HG02938 (cell line): ENCODE measurements around the gene CNP.
A peak's percentile ranks its signal among the peaks of the same experiment; 100 is the strongest.
"Not testable (repeated sequence)": the region's sequence is repeated elsewhere in the genome, so short reads cannot be mapped to it uniquely, and the experiment has no call there.

Source experiments
- ATAC-seq: cut with Tn5 transposase; IDR thresholded peaks from one replicate; pipeline ENCODE4 v1.9.1; 2021; ENCODE audit warnings: mild to moderate bottlenecking, moderate library complexity; ENCODE audit not compliant: unreplicated experiment

Gene CNP

GRCh38 chr17:42001729-42002128 is 35.1 kb downstream of the CNP start:
- no peak for ATAC-seq

- ATAC-seq, result no peak
Observed at GRCh38 chr17:42002175-42002791, 35.7 kb downstream of the CNP start.

DNA sequence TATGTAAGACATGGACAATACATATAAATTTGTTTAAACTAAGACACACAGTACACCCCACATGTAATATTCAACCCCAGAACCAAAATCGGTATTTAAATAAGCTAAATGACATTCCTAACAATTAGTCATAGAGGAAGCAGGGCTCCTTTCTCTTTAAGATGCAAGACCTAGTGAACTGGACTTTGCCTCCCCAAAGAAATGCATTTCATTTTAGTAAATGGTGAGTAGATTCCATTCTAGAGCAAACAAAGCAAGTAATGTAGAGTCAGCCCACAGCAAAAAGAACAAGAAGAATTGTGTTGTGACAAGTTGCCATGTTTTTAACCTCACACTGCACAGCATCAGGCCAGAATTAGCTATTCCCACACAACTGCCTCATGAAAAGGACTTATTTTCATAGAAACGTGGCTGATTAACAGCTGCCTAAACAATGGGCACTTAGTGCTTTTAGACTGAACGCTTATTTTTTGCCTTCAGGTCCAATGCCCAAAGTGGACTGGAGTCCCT is 36.3 kb downstream of the CNP start:
- no peak for ATAC-seq

GRCh38 chr17:42005166-42005565 is 38.6 kb downstream of the CNP start:
- no peak for ATAC-seq

DNA sequence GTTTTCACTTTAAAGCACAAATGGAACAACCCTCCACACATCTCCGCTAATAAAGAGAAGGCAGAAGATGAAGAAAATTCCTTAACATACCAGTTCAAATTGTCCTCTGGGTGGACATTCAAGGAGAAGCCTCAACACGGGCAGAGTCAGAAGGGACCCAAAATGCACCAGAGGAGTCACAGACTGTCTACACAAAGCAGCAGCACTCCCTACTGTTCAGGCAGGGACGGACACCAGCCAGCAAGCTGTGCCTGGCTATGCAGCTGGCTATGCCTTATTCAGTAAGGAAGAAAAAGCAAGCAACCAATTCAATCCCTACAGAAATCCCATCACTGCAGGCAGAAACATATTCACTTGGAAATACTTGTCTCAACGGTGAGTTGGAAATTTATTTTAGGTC is 42.6 kb downstream of the CNP start:
- ATAC-seq, result no peak

DNA sequence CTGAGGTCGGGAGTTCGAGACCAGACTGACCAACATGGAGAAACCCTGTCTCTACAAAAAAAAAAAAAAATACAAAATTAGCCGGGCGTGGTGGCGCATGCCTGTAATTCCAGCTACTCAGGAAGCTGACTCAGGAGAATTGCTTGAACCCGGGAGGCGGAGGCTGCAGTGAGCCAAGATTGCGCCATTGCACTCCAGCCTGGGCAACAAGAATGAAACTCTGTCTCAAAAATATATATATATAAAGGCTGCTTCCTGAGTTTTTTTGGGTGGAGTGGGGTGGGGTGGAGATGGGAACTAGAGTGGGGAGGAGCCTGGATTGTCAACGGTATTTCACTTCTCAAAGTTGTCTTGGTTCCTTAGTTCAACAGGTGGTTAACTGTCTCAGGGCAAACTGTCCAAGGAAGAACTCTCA is 43.7 kb downstream of the CNP start:
- not testable (repeated sequence) for ATAC-seq

GRCh38 chr17:42010898-42011516 is 44.4 kb downstream of the CNP start:
- no peak for ATAC-seq

GRCh38 chr17:42012363-42012762 is 45.8 kb downstream of the CNP start:
- ATAC-seq, result not testable (repeated sequence)

DNA sequence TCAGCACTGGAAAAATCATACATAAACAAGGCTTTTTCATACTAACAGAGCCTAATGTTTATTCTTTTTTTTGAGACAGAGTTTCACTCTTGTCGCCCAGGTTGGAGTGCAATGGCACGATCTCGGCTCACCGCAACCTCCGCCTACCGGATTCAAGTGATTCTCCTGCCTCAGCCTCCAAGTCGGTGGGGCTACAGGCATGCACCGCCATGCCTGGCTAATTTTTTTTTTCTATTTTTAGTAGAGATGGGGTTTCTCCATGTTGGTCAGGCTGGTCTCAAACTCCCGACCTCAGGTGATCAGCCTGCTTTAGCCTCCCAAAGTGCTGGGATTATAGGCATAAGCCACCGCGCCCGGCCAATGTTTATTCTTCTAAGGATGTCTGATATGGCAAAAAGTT is 47.1 kb downstream of the CNP start:
- not testable (repeated sequence) for ATAC-seq

DNA sequence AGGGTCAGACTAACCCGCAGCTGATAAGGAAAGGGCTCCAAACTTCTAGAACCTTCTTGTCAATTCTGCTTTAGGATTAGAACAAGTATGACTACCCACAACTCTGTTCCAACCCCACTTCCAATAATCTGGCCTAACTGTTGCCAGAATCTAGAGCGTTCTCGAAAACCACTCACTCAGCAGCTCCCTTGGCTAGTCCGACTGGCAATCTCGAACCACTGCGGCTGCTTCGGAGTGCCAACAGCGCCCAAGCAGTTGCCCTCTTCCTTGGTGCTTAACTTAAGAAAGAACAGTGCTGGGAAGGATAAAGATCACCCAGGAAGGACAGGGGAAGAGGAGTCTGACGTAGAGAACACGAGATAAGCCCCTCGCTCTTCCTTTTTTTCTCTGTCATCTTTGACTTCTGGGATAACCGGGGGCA is 49.8 kb downstream of the CNP start:
- ATAC-seq, result no peak

- ATAC-seq, result peak; percentile 67
Observed at GRCh38 chr17:42016941-42017865, 50.6 kb downstream of the CNP start, which contains the start of gene DNAJC7. TSS of gene DNAJC7 (minus strand) at chr17:42017439. CDS start at chr17:42017416, 23 bp downstream.

DNA sequence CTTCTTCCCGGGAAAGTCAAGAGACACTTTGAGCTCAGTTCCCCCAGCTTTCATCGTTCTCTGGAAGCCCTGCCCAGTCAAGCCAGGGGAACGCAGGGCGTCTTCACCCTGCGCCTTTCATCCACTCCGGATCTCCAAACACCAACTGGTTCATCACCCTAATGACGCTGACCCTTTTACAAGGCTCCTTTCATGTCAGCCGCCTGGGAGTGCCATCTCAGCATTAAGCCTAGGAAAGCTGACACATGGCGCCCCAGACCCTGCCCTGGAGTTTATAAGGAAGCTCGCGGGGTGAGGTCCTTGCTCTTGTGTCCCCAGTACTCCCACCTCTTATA is 51.2 kb downstream of the CNP start:
- ATAC-seq, result no peak

- ATAC-seq, result no peak
Observed at GRCh38 chr17:42018339-42018738, 51.7 kb downstream of the CNP start.

DNA sequence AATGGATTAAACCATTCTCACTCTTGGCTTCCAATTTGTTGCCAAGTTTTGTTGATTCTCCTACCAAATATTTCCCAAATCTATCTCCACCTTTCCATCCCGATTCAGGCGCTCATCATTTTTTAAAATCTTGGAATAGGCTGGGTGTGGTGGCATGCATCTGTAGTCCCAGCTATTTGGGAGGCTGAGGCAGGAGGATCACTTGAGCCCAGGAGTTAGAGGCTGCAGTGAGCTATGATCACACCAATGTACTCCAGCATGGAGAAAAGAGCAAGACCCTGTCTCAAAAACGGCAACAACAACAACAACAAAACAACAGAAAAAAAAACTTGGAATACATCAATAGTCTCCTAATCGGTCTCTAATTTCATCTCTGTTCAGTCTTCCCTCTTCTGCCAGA is 52.4 kb downstream of the CNP start:
- no peak for ATAC-seq

DNA sequence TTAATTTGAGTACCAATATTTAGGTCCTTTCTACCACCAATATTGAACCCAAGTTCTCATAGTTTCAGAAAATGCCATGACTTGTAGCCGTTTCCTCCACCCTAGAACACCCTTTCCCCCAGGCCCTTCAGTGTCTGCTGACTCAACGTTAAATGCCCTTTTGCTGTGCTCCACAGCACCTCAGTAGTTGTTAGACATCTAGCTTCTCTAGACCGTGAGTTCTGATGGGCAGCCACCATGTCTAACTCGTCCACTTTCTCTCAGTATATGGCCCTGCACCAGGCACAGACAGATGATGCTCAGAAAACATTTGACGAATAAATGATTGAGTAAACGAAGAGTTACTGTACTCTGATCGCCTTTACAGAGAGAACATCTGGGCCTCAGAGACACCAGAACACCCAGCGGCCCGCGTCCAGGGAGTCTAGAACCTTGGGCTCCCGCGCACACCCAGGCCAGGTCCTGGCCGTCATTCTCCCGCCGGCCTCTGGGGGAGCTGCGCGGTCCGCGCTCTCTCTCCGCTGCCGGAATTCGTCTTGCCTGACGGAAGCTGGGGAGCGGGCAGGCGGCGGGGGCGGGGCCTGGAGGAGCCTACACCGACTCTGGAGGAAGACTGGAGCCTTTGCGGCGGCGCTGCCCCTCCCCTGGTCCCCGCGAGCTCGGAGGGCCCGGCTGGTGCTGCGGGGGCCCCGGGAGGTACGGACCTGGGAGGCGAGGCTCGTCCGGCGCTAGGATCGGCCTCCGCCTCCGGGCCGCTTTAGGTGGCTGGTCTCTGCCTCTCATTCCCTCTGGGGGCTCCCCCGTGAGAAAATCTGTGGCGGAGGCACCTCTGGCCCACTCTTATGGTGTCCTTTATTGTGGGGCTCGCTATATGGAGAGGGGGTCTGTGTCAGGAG is 53.2 kb downstream of the CNP start, which contains the start of gene NKIRAS2:
Gene NKIRAS2 (plus strand): TSS at position 582 of the 896 bp plus-strand sequence. CDS start 1,488 bp downstream, outside the sequence.
- peak; percentile 51 for ATAC-seq

GRCh38 chr17:42020845-42021244 is 54.2 kb downstream of the CNP start:
- not testable (repeated sequence) for ATAC-seq

DNA sequence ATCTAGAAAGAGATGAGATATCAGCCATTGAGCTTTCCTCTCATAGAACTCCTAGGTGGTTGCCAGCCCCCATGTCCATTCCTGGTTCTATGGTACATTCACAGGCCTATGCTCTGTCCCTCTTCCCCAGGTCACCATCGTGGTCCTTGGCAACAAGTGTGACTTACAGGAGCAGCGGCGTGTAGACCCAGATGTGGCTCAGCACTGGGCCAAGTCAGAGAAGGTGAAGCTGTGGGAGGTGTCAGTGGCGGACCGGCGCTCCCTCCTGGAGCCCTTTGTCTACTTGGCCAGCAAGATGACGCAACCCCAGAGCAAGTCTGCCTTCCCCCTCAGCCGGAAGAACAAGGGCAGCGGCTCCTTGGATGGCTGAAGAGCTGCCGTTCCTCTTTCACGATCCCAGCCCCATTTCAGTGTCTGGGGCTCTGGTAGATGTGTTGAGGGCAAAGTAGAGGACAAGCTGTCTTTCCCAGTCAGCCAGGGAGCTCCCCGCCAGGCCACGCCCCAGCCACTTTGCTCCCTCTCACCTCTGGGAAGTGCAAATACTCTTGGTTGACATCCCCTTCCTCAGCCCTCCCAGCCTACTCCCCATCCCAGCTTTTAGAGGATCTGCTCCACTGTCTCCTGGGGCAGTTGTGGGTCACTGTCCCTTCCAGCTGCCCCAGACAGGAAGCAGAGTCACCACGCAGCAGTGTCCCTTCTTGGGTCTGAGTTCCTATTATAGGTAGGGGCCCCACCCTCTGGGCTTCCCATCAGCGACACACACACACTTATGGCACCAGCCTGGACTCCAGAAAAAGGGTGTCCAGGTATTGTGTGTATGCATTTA is 57.1 kb downstream of the CNP start:
- ATAC-seq, result no peak

GRCh38 chr17:42025191-42025579 is 58.6 kb downstream of the CNP start:
- no peak for ATAC-seq

- no peak for ATAC-seq
Observed at GRCh38 chr17:42025936-42026335, 59.3 kb downstream of the CNP start.
